Spleen (tissue), 7 donors: ENCODE results near the gene NSD1.

Source experiments
- CTCF ChIP-seq, 11 experiments: fragments of 200-600 bp in 7 of 11; fragments of 450-650 bp in 4 of 11; sonication (generic) in 4 of 11; IDR thresholded peaks in 8 of 11; conservative IDR thresholded peaks in 3 of 11; 1 replicate in 7 of 11; 2 replicates in 4 of 11; pipeline versions ENCODE4 v1.4.0 to v1.8.0; 2016 to 2021; ENCODE audit warnings: antibody characterized with exemption in 11 of 11, inconsistent platforms in 4 of 11, mild to moderate bottlenecking in 1 of 11
- POLR2A ChIP-seq, 3 donors: fragments of 450-650 bp; IDR thresholded peaks; one replicate each; pipeline ENCODE4 v1.5.1; 2017; ENCODE audit warnings: antibody characterized with exemption in 3 of 3, mild to moderate bottlenecking in 1 of 3
- POLR2AphosphoS5 ChIP-seq, 3 donors: sonication (generic); formaldehyde crosslinking; IDR thresholded peaks; one replicate each; pipeline ENCODE4 v1.5.1; 2017; ENCODE audit warnings: antibody characterized with exemption in 3 of 3
- donor health status: DM: no; HTN: no; CAD: no; lungs with moderate emphysema.
- donor health status: DM: no; HTN: no; CAD: no.
- donor health status: DM: no; HTN: no; CAD: no.

GRCh38 chr5:177126771-177127170 is 6.8 kb upstream of the NSD1 start:
- TF ChIP-seq CTCF (IDR thresholded peaks at IDR 0.05 in 8 of 11, conservative IDR thresholded peaks at IDR 0.05 in 3 of 11), result no peak
- no peak for TF ChIP-seq POLR2A (IDR thresholded peaks at IDR 0.05)
- no peak for TF ChIP-seq POLR2AphosphoS5 (IDR thresholded peaks at IDR 0.05)
